Measurements from ENCODE around the gene DGUOK. TPM values are rescaled to one million over a fixed set of nuclear protein-coding genes. Genes with fewer than 3 reads are reported as not detected.
A peak's percentile ranks its signal among the peaks of the same experiment; 100 is the strongest.

DGUOK gene
- total and polyA plus RNA-seq, 7 donors = 31.6 to 132 (median 48.1) TPM

GRCh38 chr2:74002505-74003421 lies 76.1 kb downstream of the DGUOK start:
- peak; percentile 90 for DNase-seq
- Histone ChIP-seq H3K9me3 (no peaks in the 10 kb centered on the region), H3K27ac (peak overlapping the region; percentile 62 to 77 (median 68)), H3K27me3 (no peaks in the 10 kb centered on the region), H3K4me3 (peak overlapping the region; percentile 43 to 74 (median 56)), H3K4me1 (peaks cover 0 to 63% (median 51%) of the 10 kb centered on the region in 4 donors), H3K36me3 (no peaks in the 10 kb centered on the region)
- intact Hi-C loops (cut with DNase I) = loop anchor here (2.0 to 5.0 kb wide), 2 partner anchors 16 to 75 kb away; partner anchors contain the start of gene DGUOK
- 7 to 10% methylated on average over 68 of the region's 68 CpGs for WGBS, 2 donors
- TF ChIP-seq POLR2AphosphoS5 (IDR thresholded peaks at IDR 0.05) (peak; percentile 73 to 81 (median 78)), POLR2A (IDR thresholded peaks at IDR 0.05) (peak in 1 of 2 donors; percentile 22), EP300 (IDR thresholded peaks at IDR 0.05) (no peak), CTCF (IDR thresholded peaks at IDR 0.05) (peak in 1 of 4 experiments; percentile 7)

GRCh38 chr2:74003494-74004211 lies 77.0 kb downstream of the DGUOK start:
- no peak for TF ChIP-seq POLR2A (IDR thresholded peaks at IDR 0.05)
- TF ChIP-seq EP300 (IDR thresholded peaks at IDR 0.05) = no peak
- TF ChIP-seq POLR2AphosphoS5 (IDR thresholded peaks at IDR 0.05) = no peak
- no peak for TF ChIP-seq CTCF (IDR thresholded peaks at IDR 0.05)
- 66 to 84% methylated on average over 16 of the region's 16 CpGs for WGBS, 2 donors
- intact Hi-C loops (cut with DNase I) = loop anchor here (2.0 to 5.0 kb wide), 2 partner anchors 17 to 76 kb away; partner anchors contain the start of gene DGUOK

GRCh38 chr2:74004212-74005182 lies 77.8 kb downstream of the DGUOK start:
- intact Hi-C loops (cut with DNase I) = loop anchor here (5.0 kb wide), 2 partner anchors 73 to 77 kb away; partner anchors contain the start of gene DGUOK
- Histone ChIP-seq H3K4me1 (peaks cover 0 to 63% (median 52%) of the 10 kb centered on the region in 4 donors), H3K4me3 (no peak overlapping the region)

More at GRCh38 chr2:74003494-74004211, 77.0 kb downstream of the DGUOK start:
- Histone ChIP-seq H3K4me1 (peaks cover 0 to 63% (median 51%) of the 10 kb centered on the region in 4 donors), H3K27me3 (no peaks in the 10 kb centered on the region), H3K4me3 (peak overlapping the region in 2 of 4 donors; percentile 57 to 74), H3K36me3 (no peaks in the 10 kb centered on the region), H3K27ac (peak overlapping the region in 1 of 4 donors; percentile 77), H3K9me3 (no peaks in the 10 kb centered on the region)
- DNase-seq = no peak

More at GRCh38 chr2:74004212-74005182, 77.8 kb downstream of the DGUOK start:
- H3K9me3 ChIP-seq = no peaks in the 10 kb centered on the region
- TF ChIP-seq CTCF (IDR thresholded peaks at IDR 0.05) (no peak), EP300 (IDR thresholded peaks at IDR 0.05) (no peak), POLR2A (IDR thresholded peaks at IDR 0.05) (no peak), POLR2AphosphoS5 (IDR thresholded peaks at IDR 0.05) (no peak)
- no peak for DNase-seq
- no peaks in the 10 kb centered on the region for H3K27me3 ChIP-seq
- WGBS, 2 donors = 86 to 89% methylated on average over 18 of the region's 18 CpGs
- no peaks in the 10 kb centered on the region for H3K36me3 ChIP-seq
- H3K27ac ChIP-seq = no peak overlapping the region

Measured in sigmoid colon (tissue), 7 donors.